ENCODE data around the gene HELZ2.
"Not testable (repeated sequence)": the region's sequence is repeated elsewhere in the genome, so short reads cannot be mapped to it uniquely, and the experiment has no call there.

HELZ2 gene

DNA sequence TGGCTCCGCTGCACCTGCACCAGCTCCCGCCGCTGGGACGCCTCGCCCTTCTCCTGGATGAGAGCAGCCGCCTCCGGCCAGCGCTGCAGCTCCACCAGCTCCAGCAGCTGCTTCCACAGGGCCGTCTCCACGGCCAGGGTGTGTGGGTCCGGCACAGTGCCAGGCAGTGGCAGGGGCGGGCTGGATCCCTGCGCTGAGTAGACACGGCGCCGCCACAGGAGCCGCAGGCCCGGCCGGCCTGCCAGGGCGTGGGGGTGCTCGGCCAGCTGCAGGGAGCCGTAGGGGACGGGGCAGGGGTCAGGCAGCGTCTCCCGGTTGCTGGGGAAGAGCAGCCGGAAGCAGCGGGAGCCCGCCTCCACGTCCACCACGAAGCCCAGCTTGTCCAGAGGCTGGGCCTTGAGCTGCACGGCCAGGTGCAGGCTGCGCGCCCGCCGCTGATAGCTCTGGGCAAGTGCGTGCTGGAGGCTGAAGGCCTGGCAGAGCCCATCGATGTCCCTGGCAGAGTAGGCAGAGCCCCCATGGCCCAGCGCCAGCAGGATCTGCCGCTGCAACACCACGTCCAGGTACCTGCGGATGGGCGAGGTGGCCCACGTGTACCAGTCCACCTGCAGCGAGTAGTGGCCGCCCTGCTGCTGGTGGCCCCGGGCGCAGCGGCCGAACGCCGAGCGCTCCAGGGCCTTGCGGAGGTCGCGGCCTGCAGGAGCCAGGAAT lies 10.7 kb downstream of the HELZ2 start:
- no peak for DNase-seq

DNA sequence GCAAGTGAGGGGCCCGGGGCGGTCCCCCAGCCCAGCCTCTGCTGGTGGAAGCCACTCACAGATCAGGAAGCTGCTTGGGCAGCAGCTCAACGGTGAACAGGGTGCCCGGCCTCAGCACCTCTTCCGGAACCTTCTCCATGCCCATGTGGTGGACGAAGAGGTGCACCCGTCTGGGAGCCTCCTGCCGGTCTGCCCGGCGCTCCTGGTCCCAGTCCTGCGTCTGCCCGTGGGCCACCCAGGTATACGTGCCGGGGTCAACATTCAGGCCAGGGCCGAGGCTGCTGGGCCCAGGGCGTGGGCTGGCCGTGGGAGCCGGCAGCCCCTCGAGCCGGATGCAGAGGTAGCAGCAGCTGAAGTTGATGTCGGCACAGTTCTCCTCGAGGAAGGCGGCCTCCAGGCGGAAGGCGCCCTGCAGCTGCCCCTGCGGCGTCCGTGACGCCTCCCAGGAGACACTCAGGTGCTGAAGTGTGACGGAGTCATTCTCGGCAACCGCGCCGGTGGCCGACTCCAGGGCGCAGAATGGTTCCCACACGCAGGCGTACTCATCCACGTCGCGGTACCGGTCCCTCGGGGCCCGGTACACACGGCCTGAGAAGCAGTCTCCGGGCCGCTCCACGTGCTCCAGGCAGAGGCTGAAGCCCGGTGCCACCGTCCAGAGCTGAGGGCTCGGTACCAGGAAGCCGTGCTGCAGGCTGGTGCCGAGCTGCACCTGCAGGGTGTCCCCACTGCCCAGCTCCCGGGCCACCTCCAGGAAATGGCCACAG lies 11.4 kb downstream of the HELZ2 start:
- no peak for DNase-seq

DNA sequence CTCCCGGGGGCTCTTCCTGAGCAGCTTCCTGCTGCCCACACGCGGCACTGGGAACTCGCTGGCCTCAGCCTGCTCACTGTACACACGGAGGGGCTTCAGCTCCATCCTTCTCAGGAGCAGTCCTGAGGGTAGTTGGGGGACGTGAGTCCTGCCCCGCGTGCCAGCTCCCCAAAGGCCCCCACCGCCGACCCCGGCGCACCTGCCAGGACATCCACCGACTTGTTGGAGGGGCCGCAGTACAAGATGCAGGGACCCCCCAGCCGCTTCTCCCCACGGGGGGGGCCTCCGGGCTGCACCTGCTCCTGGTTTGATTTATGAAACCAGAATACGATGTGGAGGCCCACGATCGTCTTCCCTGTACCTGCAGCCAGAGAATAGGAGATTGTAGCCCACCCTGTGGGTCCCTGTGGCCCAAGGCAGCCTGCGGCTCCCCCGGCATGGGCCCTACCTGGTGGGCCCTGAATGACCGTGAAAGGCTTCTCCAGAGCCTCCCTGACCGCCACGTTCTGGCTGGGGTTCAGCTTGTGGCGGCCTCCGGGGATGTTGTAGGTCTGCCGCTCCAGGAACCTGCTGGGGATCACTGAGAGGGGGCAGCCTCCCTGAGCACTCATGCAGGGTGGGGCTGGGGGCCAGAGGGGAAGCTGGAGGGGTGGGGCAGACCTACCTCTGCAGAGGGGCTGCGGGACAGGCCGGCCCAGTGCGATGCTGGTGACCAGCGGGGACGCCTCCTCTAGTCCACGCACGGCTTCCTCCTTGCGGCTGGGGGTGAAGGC lies 12.2 kb downstream of the HELZ2 start:
- DNase-seq: no peak

DNA sequence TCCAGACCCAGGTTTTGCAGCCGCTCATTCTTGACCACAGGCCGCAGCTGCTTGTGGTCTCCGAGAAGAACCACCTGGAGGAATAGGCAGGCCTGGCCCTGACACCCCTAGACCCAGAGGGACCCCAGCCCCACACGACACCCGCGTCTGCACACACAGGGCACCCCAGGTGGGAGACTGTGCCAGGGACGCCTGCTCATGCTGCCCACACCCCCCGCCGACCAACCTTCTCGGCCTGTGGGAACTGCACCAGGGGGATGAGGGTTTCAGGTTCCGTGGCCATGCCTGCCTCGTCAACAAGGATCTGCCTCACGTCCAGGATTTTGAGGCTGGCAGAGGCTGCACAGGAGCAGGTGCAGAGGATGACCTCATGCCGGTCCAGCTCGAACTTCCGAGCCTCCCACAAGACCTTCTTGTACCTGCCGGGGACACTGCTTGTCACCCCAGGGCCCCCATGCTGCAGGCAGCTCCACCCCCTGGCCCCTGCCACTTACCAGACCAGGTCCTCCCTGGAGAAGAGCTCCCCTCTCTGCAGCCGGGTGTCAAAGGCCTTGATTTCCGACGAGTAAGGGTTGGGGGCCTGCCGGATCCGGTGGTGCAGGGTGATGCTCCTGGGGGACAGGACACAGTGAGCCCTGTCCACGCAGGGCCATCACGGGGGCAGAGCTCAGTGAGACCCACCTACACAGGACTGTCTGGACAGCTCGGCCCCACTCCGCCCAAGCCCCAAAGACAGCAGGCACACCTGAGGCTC lies 13.0 kb downstream of the HELZ2 start:
- DNase-seq: no peak

DNA sequence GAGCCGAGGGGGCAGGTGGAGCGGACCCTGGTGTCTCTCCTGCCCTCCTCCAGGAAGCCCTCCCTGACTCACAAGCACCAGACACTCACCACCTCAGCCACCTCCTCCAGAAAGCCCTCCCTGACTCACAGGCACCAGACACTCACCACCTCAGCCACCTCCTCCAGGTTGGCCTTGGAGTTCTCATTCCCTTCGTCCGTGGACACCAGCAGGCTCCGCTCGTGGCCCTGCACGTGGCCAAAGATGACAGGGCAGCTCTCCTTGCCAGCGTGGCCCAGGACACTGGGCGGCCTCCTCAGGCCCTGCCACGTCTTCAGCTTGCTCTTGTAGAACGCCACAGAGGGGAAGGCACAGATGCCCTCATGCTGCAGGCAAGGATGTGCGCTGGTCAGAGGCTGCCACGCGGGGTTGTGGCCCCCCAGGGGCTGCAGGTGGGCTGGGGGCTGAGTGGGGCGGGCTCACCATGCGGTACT lies 13.7 kb downstream of the HELZ2 start:
- no peak for DNase-seq

DNA sequence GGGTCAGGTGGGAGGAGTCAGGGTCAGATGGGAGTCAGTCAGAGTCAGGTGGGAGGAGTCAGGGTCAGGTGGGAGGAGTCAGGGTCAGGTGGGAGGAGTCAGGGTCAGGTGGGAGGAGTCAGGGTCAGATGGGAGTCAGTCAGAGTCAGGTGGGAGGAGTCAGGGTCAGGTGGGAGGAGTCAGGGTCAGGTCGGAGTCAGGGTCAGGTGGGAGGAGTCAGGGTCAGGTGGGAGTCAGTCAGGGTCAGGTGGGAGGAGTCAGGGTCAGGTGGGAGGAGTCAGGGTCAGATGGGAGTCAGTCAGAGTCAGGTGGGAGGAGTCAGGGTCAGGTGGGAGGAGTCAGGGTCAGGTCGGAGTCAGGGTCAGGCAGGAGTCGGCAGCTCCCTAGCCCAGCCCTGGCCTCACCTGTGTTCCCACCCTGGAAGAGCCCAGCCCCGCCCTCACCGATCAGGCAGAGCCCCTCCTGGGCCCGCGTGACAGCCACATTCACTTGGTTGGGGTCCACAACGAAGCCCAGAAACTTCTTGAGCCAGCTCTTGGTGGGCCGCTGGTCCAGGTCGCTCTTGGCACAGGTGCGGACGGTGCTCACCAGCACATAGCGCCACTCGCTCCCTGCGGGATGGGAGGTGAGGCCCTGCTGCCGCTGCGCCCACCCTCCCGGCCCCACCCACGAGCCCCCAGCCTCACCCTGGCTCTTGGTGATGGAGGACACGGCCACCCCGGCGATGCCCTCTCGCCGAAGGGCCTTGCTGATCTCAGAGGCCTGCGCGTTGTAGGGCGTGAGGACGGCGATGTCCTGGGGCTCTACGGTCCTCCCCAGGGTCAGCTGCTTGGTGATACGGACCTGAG lies 14.3 kb downstream of the HELZ2 start:
- DNase-seq: not testable (repeated sequence)

DNA sequence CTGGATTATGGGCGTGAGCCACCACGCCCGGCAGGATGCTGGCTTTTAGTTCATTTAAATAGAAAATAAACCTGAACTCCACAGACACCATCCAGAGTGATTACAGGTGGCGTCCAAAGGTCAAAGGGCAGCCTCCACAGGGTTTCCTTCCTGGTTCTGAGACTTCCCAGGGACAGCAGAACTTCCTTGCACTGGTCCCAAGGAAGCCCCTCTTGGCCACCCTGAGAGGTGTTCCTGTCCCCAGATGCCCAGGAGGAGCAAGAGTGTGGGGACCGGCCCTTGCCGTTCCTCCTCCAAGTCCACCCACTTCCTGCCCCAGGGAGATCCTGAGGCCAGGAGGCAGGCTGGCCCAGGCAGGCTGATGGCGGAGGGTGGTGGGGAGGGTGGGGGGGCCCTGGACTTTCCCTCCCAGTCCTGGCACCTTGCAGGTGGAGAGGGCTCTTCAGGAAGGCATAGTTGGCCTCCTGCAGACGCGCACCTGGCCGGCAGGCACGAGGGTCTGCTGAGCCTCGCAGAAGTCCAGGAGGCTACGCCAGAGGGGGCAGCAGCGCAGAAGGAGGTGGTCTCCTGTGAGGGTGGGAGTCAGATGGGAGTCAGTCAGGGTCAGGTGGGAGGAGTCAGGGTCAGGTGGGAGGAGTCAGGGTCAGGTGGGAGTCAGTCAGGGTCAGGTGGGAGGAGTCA lies 15.1 kb downstream of the HELZ2 start:
- no peak for DNase-seq

DNA sequence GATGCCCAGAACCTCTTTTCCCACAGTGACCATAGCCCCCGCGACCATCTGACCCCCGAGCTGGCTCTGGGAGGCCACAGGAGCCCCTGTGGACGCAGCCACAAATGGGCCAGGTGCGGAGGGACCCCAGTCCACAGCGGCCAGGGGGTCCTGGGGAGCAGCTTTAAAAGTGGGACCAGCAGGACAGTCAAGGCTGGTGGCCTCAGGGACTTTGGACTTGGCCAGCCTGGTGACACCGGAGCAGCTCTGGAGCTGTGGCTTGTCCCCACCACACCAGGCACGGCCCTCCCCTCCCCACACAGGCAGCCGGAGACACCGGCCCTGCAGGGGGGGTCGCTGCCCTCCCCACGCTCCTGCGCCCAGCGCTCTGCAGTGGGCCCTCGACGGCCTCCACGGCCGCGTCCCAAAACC lies 16.6 kb downstream of the HELZ2 start:
- DNase-seq: no peak

DNA sequence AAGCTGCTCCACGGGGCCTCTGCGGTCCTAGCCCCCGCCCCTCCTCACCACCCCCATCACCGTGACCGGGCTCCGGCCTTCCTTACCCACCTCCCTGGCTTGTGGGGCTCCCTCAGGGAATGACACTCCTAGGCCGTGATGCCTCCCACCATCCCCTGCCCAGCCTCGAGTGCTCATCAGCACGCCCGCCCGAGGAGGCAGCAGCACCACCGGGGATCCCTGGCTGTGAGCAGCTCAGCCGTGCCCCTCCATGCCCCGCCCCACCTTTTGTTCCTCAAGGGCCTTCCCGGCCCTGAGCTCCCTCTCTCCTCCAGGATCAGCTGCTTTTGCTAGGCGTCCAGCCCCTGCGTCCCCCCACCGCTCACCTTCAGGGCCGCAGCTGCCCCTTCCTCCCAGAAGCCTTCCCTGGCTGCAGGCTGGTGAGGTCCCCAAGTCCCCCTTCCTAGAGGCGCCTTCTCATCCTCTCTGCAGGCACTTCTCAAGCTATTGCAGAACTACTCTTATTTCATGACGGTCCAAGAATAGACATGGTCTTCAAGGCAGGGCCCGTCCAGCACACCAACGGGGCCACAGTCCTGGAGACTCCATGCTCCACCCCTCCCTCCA lies 17.1 kb downstream of the HELZ2 start:
- no peak for DNase-seq

DNA sequence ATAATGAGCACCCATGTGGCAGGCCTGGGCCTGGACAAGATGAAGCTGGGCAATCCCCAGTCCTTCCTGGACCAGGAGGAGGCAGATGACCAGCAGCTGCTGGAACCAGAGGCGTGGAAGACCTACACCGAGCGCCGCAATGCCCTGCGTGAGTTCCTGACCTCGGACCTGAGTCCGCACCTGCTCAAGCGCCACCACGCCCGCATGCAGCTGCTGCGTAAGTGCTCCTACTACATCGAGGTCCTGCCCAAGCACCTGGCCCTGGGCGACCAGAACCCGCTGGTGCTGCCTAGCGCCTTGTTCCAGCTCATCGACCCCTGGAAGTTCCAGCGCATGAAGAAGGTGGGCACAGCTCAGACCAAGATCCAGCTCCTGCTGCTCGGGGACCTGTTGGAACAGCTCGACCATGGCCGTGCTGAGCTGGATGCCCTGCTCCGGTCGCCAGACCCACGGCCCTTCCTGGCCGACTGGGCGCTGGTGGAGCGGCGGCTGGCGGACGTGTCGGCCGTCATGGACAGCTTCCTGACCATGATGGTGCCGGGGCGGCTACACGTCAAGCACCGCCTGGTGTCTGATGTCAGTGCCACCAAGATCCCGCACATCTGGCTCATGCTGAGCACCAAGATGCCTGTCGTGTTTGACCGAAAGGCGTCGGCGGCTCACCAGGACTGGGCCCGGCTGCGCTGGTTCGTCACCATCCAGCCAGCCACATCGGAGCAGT lies 18.2 kb downstream of the HELZ2 start:
- no peak for DNase-seq

DNA sequence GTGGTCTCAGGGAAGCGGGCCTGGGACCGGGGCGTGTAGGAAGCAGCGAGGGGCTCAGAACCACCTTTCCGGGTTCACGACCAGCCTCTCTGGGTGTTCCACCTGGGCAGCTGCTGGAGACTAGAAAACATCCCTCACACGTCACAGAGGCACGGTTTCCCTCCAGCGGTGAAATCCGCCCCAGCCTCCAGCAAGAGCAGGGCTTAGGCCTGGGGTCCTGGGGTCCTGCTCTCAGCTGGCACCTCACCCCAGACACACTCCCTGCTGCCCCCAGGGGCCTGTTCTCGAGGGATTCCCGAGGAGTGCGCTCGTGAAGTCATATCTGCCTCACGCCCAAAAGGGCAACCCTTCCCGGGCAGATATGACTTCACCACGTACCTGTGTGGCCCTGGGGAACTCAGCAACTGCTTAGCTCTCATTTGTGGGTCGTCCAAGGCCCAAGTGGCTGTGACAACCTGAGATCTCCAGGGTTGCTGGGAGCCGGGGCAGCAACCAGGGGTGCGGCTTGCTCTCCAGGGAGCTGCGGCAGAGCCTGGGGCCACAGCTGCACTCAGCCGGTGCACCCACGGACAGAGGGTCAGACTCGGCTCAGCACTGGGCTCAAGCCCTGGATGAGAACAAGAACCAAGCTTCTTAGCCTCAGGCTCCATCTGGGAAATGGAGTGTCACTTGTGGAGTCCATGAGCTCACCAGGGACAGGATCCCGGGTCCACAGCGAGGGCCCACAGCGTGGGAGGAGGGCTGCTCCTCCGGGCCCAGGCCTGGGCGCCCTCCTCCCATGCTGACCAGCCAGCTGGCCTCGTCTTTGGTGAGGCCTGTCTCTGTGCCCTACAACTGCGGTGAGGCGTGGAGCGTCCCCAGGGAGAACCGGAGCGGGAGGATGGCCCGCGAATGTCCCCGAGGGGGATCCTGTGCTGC lies 19.4 kb downstream of the HELZ2 start:
- DNase-seq: no peak

DNA sequence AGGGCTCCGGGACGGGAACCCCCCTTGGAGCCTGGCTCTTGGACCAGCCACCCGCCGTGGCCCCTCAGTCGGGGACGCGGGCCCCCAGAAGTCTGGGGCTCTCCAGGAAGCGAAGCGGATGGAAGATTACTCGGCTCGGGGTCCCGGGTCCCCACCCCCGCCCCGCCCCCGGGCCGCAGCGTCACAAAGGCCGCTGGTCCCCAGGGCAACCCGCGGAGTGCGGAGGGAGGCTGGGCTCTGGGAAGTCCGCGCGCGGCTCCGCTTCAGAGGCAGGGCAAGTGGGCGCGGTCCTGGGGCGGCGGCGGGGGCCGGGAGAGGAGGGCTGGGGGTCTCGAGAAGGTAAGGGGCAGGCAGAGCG lies 20.1 kb downstream of the HELZ2 start, which contains the start of gene FNDC11:
FNDC11 (plus strand) TSS at position 227 of the 358 bp plus-strand sequence. CDS start 1,505 bp downstream, outside the sequence.
- DNase-seq: no peak

DNA sequence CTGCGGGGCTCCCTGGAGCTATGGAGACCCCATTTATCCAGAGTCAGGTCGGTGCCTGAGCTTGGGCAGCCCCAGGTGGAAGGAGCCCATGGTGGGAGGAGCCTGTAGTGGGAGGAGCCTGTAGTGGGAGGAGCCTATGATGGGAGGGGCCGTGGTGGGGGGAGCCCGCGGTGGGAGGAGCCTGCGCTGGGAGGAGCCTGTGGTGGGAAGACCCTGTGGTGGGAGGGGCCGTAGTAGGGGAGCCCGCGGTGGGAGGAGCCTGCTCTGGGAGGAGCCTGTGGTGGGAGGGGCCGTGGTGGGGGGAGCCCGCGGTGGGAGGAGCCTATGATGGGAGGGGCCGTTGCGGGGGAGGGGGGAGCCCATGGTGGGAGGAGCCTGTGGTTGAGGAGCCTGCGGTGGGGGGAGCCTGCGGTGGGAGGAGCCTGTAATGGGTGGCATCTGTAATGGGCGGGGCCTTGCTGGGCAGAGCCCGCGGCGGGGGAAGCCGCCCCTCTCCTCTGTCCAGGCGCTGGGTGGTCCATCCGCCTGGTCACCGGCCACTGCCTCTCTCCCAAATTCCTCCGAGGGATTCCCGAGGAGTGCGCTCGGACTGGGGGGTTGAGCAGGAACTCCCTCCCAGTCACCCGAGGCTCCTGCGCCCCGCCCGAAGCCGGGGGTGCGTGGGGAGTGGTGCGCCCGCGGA lies 20.6 kb downstream of the HELZ2 start:
- peak; percentile 81 for DNase-seq

DNA sequence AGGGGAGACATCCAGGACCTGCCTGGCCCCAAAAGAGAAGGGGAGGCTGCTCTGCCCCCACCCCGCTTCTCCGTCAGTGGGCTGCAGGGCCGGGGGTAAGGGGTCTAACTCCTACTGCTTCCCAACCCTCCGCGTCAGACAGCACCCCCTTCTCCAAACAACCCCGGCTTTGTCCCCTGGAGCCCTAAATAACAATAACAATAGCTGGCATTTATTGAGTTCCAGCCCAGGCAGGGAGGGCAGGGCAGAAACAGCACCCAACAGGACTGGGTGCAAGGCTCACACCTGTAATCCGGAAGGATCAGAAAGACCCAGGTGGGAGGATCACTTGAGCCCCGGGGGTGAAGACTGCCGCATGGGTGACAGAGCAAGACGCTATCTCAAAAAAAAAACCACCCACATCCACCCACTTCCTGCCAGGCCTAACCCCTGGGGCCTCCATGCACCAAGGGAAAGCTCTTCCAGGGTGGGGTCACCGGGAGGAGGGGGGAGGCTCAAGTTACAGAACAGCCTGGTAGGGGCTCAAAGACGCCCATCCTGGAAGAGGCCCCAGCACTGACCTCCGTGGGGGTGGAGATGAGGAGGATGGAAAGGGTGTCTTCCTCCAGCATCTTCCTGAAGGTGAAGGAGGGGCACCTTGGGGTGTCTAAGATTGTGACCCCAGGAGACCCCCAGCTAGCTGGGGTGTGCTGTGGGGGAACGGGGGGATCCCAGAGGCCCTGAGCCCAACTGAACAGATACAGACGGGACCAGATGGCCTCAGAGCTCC lies 21.4 kb downstream of the HELZ2 start:
- DNase-seq: peak; percentile 34

DNA sequence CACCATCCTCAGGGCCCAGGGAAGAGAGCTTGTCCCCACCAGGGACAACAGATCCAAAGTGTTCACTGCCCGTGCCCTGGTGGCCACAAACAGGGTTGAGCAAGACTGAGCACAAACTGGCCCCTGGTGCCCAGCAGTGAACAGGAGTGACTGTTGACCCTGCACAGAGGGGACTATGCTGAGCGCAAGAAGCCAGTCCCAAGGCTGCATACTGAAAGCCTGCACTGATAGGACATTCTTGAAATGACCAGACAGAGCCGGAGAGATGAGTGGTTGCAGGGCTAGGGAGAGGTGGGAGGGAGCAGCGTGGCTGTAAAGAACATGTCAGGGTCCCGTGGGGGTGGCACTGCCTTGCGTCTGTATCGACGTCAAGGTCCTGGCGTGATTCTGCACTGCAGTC lies 23.0 kb downstream of the HELZ2 start:
- no peak for DNase-seq

DNA sequence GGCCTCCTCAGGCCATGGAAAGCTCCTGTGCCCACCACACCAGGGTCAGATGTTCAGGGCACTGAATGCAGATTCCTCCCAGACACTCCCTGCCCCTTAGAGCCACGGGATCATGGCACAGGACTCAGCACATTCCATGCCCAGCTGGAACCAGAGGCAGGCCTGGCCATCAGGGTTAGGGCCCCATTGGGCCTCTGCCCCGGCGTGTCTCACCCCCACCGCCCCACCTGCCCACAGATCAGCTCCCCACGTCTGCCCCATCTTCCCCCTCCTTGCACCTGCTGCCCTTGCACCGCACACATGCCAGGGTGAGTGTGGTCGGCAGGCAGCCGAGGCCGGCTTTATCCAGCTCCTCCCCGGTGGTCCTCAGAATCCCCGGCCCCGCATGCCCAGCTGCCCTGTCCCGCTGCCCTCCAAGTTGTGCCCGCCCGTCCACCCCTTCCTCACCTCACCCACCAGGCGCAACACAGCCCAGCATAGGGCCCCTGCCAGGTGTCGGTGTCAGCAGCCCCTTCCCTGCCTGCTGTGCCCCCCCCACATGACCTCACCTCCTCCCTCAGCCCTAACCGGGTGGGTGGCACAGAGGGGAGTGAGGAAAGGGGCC lies 24.3 kb downstream of the HELZ2 start:
- no peak for DNase-seq

DNA sequence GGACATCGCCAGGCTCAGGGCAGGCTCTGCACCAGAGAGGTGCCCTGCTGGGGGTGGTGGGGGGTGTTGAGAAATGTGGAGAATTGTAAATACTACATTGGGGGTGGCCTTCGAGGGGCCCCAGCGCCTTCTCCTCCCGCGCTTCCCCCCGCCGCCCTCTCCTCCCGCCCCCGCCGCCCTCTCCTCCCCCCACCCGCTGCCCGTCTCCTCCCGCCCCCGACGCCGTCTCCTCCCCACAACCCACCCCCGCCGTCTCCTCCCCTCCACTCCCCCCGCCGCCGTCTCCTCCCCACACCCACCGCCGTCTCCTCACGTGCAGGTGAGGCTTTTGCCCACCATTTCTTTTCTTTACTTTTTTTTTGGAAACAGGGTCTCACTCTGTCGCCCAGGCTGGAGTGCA lies 25.0 kb downstream of the HELZ2 start:
- no peak for DNase-seq

All from activated CD4-positive, alpha-beta T cell treated with anti-CD3 and anti-CD28 coated beads, Interleukin-10, Interleukin-2, amounts not matched to agents 100 ng/mL and 50 ng/mL, durations not matched to agents 16 hours and 8 hours (primary cell).